Activated B cell treated with CpG ODN at 0.5 μM for 24 hours (primary cell): Measurements from ENCODE around the gene CYSRT1. TPM values are rescaled to one million over a fixed set of nuclear protein-coding genes. Genes with fewer than 3 reads are reported as not detected.
"Not testable (repeated sequence)": the region's sequence is repeated elsewhere in the genome, so short reads cannot be mapped to it uniquely, and the experiment has no call there.

Experiments used
- ATAC-seq: fragments of 200-7000 bp; cut with Tn5 transposase; one replicate; pipeline ENCODE4 v1.10.0; 2021; ENCODE audit warnings: low read depth, mild to moderate bottlenecking, moderate library complexity
- CTCF ChIA-PET: fragments of 350-600 bp; sonication (Branson Sonifier 250); formaldehyde crosslinking; loops from one replicate; lab custom pipeline; 2021; ENCODE audit warnings: antibody characterized with exemption; lab: Charles Lee
- POLR2A ChIA-PET: fragments of 350-600 bp; sonication (Branson Sonifier 250); formaldehyde crosslinking; loops from one replicate; lab custom pipeline; 2021; ENCODE audit warnings: antibody characterized with exemption; lab: Charles Lee
- DNase-seq: peaks from one replicate; pipeline ENCODE4 v3.0.0; 2022
- H3K27ac Mint-ChIP-seq: one replicate; pipeline ENCODE4 v1.8.0; 2020; ENCODE audit warnings: mixed read lengths
- H3K27me3 Mint-ChIP-seq: one replicate; pipeline ENCODE4 v1.8.0; 2021; ENCODE audit warnings: mixed read lengths
- H3K36me3 Mint-ChIP-seq: one replicate; pipeline ENCODE4 v1.8.0; 2021; ENCODE audit warnings: low read depth, mixed read lengths
- H3K4me1 Mint-ChIP-seq: one replicate; pipeline ENCODE4 v1.8.0; 2021; ENCODE audit warnings: mixed read lengths
- H3K4me3 Mint-ChIP-seq: one replicate; pipeline ENCODE4 v1.8.0; 2020; ENCODE audit warnings: mild to moderate bottlenecking, mixed read lengths
- H3K9me3 Mint-ChIP-seq: one replicate; pipeline ENCODE4 v1.8.0; 2020; ENCODE audit warnings: mixed read lengths
- intact Hi-C: fragments of 100-400 bp; cut with micrococcal nuclease; formaldehyde crosslinking; loops from one replicate; pipeline ENCODE4 v1.15.1; 2024
- total RNA-seq: library from RNA; stranded (reverse); gene quantifications from 2 replicates; pipeline ENCODE4 v1.2.3, GENCODE V29; 2022
- TF ChIP-seq, protein P1 (sequence below): fragments of 200-600 bp; IDR thresholded peaks from one replicate; pipeline ENCODE4 v1.8.0; 2022; ENCODE audit warnings: antibody characterized with exemption, mild to moderate bottlenecking

The CYSRT1 gene
- total RNA-seq, 1 donor from 2014 or later = 0.53 TPM

DNA sequence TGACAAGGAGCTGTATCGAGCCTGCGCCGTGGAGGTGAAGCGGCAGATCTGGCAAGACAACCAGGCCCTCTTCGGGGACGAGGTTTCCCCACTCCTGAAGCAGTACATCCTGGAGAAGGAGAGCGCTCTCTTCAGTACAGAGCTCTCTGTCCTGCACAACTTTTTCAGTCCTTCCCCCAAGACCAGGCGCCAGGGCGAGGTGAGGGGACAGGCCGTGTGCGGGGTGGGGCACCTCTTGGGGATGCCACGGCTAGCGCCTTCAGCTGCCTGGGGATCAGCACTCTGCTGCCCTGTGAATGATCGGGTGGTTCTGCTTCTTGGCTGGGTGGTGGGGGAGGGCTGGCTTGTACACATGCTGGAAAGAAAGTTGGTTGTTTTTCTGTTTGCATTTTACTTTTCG lies 31.9 kb downstream of the CYSRT1 start:
- ChIA-PET CTCF (no interaction called here), POLR2A (interaction anchor here (0.5 to 8.5 kb wide), 5 partner anchors 8 to 34 kb away, joined by 3 to 160 read pairs (median 4); partner anchors contain the start of genes RNF208 and TUBB4B)
- H3K4me3 Mint-ChIP-seq = peak overlapping the region; percentile 90
- DNase-seq = no peak
- ATAC-seq = no peak
- H3K27me3 Mint-ChIP-seq = no peaks in the 10 kb centered on the region
- intact Hi-C loops = no loop called here
- peaks cover 23% of the 10 kb centered on the region for H3K4me1 Mint-ChIP-seq
- no peak overlapping the region for H3K27ac Mint-ChIP-seq
- peaks cover 25% of the 10 kb centered on the region for H3K36me3 Mint-ChIP-seq
- TF ChIP-seq, protein P1, sequence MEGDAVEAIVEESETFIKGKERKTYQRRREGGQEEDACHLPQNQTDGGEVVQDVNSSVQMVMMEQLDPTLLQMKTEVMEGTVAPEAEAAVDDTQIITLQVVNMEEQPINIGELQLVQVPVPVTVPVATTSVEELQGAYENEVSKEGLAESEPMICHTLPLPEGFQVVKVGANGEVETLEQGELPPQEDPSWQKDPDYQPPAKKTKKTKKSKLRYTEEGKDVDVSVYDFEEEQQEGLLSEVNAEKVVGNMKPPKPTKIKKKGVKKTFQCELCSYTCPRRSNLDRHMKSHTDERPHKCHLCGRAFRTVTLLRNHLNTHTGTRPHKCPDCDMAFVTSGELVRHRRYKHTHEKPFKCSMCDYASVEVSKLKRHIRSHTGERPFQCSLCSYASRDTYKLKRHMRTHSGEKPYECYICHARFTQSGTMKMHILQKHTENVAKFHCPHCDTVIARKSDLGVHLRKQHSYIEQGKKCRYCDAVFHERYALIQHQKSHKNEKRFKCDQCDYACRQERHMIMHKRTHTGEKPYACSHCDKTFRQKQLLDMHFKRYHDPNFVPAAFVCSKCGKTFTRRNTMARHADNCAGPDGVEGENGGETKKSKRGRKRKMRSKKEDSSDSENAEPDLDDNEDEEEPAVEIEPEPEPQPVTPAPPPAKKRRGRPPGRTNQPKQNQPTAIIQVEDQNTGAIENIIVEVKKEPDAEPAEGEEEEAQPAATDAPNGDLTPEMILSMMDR = no peak
- no peaks in the 10 kb centered on the region for H3K9me3 Mint-ChIP-seq

DNA sequence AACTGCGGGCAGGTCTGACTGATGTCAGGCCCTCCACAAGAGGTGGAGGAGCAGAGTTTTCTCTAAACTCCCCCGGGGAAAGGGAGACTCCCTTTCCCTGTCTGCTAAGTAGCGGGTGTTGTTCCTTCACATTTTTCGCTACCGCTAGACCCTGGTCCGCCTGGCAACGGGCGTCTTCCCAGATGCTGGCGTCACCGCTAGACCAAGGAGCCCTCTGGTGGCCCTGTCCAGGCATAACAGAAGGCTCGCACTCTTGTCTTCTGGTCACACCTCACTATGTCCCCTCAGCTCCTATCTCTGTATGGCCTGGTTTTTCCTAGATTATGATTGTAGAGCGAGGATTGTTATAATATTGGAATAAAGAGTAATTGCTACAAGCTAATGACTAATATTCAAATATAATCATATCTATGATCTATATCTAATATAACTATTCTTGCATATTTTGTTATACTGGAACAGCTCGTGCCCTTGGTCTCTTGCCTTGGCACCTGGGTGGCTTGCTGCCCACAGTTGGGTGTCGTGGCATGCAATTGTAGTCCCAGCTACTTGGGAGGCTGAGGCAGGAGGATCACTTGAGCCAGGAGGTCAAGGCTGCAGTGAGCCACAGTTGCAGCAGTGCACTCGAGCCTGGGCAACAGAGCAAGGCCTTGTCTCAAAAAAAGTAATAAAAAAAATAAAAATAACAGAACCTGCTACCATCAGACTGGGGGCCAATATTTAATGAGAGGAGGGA lies 37.4 kb downstream of the CYSRT1 start:
- intact Hi-C loops, ATAC-seq, H3K4me1 Mint-ChIP-seq, H3K4me3 Mint-ChIP-seq, H3K27ac Mint-ChIP-seq, H3K27me3 Mint-ChIP-seq, DNase-seq, H3K9me3 Mint-ChIP-seq: not testable (repeated sequence)
- POLR2A ChIA-PET = interaction anchor here (0.7 to 1.9 kb wide), 4 partner anchors 15 to 216 kb away, joined by 4 to 11 read pairs (median 5); partner anchors contain the start of genes NPDC1, TOR4A and TUBB4B
- H3K36me3 Mint-ChIP-seq = peaks cover 43% of the 10 kb centered on the region
- CTCF ChIA-PET = interaction anchor here (1.1 to 3.2 kb wide), 2 partner anchors 12 to 25 kb away, joined by 3 to 13 read pairs; no protein-coding TSS in a partner anchor

DNA sequence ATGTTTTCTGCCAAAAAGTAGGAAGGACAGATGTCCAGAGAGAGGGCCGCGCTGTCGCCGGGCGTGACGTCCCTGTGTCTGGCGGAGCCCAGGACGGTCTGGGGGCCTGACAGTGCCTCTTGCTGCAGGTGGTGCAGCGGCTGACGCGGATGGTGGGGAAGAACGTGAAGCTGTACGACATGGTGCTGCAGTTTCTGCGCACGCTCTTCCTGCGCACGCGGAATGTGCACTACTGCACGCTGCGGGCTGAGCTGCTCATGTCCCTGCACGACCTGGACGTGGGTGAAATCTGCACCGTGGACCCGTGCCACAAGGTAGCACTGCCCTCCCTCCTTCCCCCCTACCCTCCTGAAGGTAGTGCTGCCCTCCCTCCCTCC lies 37.9 kb downstream of the CYSRT1 start:
- Mint-ChIP-seq H3K4me3 (no peak overlapping the region), H3K36me3 (peaks cover 47% of the 10 kb centered on the region), H3K27ac (no peak overlapping the region), H3K4me1 (peaks cover 11% of the 10 kb centered on the region), H3K27me3 (no peaks in the 10 kb centered on the region), H3K9me3 (no peaks in the 10 kb centered on the region)
- no peak for ATAC-seq
- DNase-seq = no peak
- TF ChIP-seq, protein P1 = no peak
- CTCF ChIA-PET = interaction anchor here (0.9 to 3.2 kb wide), 3 partner anchors 11 to 26 kb away, joined by 3 to 13 read pairs (median 4); partner anchors contain the start of gene TUBB4B
- POLR2A ChIA-PET = no interaction called here
- intact Hi-C loops = no loop called here

DNA sequence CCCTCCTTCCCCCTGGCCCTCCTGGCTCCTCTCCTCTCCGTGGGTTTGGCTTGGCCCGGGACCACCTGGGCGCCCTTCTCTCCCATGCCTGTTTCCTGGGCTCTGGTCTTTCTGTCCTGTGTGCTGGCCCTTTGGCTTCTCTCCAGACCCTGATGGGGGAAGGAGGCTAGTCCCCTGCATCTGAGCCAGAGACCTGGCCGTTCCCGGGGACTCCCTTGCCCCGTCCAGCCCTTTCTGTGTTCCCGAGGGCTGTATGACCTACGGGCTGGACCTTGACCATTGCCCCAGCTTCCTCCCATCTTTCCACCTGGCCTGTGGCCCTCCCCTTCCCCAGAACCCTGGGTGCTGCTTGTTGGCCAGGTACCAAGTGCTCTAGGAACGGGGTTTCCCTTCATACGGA lies 38.5 kb downstream of the CYSRT1 start:
- CTCF ChIA-PET = interaction anchor here (0.9 to 3.2 kb wide), 2 partner anchors 23 to 27 kb away, joined by 4 to 13 read pairs; partner anchors contain the start of gene TUBB4B

DNA sequence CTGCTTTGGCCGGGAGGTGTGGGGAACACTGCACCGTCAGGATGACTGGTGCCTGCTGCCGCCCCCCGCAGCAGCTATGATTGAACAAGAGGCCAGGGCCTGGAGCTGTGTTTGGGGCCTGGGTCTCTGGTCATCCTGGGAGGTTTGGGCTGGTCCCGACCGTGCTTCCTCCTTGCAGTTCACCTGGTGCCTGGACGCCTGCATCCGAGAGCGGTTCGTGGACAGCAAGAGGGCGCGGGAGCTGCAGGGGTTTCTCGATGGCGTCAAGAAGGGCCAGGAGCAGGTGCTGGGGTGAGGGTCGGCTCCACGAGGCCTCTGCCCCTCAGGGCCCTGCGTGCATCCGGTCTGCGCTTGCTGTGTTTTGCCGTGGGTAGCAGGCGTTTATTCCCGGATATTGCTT lies 39.1 kb downstream of the CYSRT1 start:
- POLR2A ChIA-PET = interaction anchor here (0.7 kb wide), 1 partner anchor 7 kb away, joined by 3 read pairs; no protein-coding TSS in a partner anchor
- no peak for DNase-seq
- Mint-ChIP-seq H3K36me3 (peaks cover 47% of the 10 kb centered on the region), H3K9me3 (no peaks in the 10 kb centered on the region), H3K27ac (no peak overlapping the region), H3K27me3 (no peaks in the 10 kb centered on the region), H3K4me1 (peaks cover 22% of the 10 kb centered on the region), H3K4me3 (no peak overlapping the region)
- no peak for ATAC-seq
- CTCF ChIA-PET = no interaction called here
- TF ChIP-seq, protein P1 = no peak
- intact Hi-C loops = no loop called here

More for the DNA sequence above, 38.5 kb downstream of the CYSRT1 start:
- peaks cover 48% of the 10 kb centered on the region for H3K36me3 Mint-ChIP-seq
- POLR2A ChIA-PET = no interaction called here
- peaks cover 17% of the 10 kb centered on the region for H3K4me1 Mint-ChIP-seq
- intact Hi-C loops = no loop called here
- ATAC-seq (no peak), DNase-seq (no peak)
- H3K4me3 Mint-ChIP-seq = no peak overlapping the region
- H3K27me3 Mint-ChIP-seq = no peaks in the 10 kb centered on the region
- no peaks in the 10 kb centered on the region for H3K9me3 Mint-ChIP-seq
- no peak overlapping the region for H3K27ac Mint-ChIP-seq
- TF ChIP-seq, protein P1 = no peak
